Islet of Langerhans (tissue), 1 donor: ENCODE results near the gene PPRC1.
"Not testable (repeated sequence)": the region's sequence is repeated elsewhere in the genome, so short reads cannot be mapped to it uniquely, and the experiment has no call there.

ENCODE experiments used
- FAIRE-seq: peaks from one replicate; lab custom pipeline; 2011; peaks lifted over from hg19 to GRCh38; lab: Jason Lieb, UNC

PPRC1 gene

GRCh38 chr10:102150970-102151773 lies 18.3 kb downstream of the PPRC1 start:
- FAIRE-seq = no peak

- FAIRE-seq = peak; percentile 47
These were observed 19.1 kb downstream of the PPRC1 start, which contains the start of gene NOLC1 for GRCh38 chr10:102151774-102152544. TSS of gene NOLC1 (plus strand) at chr10:102152389. CDS start at chr10:102152411, 22 bp downstream.

GRCh38 chr10:102152545-102152890 lies 19.7 kb downstream of the PPRC1 start:
- FAIRE-seq = no peak

GRCh38 chr10:102153093-102153620 lies 20.3 kb downstream of the PPRC1 start:
- FAIRE-seq = no peak

- no peak for FAIRE-seq
These were observed 21.8 kb downstream of the PPRC1 start for GRCh38 chr10:102154466-102155116.

DNA sequence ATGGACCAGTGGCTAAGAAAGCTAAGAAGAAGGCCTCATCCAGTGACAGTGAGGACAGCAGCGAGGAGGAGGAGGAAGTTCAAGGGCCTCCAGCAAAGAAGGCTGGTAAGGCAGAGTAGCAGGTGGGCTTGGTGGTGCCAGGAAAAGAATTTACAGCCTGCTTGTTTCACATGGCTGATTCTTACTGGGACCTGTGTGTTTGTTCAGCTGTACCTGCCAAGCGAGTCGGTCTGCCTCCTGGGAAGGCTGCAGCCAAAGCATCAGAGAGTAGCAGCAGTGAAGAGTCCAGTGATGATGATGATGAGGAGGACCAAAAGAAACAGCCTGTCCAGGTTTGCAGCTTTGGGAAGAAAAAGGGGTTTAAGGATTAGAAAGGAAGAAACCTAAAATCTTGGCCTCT lies 24.4 kb downstream of the PPRC1 start:
- FAIRE-seq = no peak

GRCh38 chr10:102159051-102159597 lies 26.3 kb downstream of the PPRC1 start:
- no peak for FAIRE-seq

DNA sequence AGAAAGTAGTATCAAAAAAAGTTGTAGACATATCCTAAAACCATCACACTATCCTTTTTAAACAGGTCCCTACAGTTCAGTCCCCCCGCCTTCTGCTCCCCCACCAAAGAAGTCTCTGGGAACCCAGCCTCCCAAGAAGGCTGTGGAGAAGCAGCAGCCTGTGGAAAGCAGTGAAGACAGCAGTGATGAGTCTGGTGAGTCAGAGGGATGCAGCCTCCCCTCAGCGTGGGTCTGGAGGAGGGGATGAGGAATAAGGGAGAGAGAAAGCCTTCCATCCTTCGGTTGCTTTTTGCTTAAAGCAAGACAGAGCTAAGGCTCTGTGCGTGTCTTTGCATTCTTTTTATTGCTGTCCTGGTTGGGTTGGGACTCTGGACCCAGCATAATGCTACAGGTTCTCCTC lies 27.0 kb downstream of the PPRC1 start:
- no peak for FAIRE-seq

DNA sequence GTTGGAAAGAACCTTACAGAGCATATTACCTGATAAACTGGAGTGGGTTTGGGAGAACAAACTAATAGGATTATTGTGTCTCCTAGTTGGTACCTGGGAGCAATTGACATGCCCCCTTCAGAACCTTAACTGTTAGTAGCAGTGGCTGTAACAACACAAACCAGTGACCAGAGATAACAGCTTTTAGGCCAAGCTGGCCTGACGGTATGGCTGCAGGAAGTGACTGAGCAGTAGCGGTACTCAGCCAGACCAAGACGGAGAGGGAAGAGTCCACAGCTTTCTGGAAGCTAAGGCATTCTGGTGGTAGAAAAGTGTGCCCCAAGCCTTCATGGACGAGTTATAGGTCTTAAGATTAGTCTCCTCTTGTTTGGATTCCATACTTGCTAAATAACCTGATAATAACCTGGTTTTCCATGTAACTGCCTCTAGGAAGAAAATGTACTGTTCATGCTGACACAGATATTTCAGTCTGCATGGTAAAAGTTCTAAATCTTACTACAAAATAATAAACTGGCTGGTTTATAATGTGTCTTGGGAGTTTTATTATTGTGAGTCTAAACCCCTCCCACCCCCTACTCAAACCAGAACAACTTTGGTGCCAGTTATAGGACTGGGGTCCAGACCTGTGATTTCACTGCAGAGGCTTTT lies 30.6 kb downstream of the PPRC1 start:
- no peak for FAIRE-seq

DNA sequence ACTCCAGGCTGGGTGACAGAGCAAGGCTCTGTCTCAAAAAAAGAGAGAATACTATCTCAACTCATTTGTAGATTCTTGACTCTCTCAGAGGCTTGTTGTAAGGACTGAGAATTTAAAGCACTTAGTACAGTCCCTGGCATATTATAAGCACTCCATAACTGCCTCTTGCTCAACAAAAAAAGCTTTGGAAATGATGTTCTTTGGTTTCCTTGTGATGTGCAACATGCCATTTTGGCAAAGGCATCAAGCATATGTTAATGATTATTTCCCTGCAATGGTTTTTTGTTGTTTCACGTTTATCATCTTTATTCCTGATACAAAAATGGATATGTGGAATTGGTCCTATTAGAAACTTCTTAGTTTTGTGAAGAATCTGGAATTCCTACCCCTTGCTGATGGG lies 35.0 kb downstream of the PPRC1 start:
- FAIRE-seq = no peak

- no peak for FAIRE-seq
These were observed 37.8 kb downstream of the PPRC1 start for GRCh38 chr10:102170602-102171001.

DNA sequence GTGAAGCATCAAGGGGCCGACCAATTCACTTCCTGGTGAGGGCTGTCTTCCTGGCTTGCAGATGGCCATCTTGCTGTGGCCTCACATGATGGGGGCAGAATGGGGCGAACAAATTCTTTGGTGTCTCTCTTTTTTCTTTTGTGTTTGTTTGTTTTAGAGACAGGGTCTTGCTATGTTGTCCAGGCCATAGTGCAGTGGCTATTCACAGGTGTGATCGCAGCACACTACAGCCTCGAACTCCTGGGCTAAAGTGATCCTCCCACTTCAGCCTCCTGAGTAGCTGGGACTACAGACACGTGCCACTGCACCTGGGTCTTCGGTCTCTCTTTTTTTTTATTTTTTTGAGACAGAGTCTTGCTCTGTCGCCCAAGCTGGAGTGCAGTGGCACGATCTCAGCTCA lies 39.4 kb downstream of the PPRC1 start:
- no peak for FAIRE-seq

- FAIRE-seq = no peak
These were observed 42.6 kb downstream of the PPRC1 start for GRCh38 chr10:102175415-102175814.

DNA sequence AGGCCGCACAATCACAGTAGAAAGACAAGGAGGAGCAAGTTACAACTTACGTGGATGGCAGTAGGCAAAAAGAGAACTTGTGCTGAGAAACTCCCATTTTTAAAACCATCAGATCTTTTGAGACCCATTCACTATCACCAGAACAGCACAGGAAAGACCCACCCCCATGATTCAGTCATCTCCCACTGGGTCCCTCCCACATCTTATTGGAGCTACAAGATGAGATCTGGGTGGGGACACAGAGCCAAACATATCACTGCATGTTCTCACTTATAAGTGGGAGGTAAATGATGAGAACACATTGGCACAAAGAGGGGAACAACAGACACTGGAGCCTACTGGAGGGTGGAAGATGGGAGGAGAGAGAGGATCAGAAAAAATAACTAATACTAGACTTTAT lies 51.8 kb downstream of the PPRC1 start:
- FAIRE-seq = no peak

DNA sequence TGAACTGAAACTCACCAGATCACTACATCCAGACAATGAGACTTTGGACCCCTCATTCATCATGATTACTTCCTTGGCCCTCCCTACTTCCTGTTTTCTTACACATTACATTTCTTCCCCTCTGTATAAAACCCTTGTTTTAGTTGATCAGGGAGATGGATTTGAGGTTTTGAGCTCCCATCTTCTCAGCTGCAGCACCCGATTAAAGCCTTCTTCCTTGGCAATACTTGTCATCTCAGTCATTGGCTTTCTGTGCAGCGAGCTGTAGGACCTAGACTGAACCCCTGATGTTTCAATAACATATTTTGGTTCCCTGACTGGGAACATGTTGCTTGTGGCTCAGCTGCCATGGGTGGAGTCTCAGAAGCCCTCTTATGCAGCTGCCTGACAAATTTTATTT lies 52.4 kb downstream of the PPRC1 start:
- no peak for FAIRE-seq

DNA sequence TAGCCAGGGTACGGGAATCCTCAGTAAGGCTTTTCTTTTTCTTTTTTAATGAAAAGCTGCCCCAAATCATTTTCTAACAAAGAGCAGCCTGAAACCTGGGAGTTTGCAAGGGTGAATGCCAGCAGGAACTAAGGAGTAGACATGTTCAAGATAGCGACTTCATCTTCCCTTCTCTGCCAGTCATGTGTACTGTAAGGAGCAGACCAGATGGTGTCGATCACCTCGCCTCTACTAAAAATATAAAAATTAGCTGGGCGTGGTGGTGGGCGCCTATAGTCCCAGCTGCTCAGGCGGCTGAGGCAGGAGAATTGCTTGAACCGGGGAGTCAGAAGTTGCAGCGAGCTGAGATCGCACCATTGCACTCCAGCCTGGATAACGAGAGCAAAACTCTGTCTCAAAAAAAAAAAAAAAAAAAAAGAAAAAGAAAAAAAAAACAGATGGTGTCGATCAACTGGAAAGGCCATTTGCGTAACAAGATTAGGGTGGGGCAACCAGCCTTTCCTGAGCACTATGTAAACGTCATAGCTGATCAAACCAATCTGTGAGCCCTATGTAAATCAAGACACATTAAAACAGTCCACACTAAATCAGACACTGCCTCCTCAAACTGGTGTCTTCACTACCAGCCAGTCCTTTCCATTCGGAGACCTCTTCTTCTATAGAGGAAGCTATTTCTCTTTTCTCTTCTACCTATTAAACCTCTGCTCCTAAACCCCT lies 53.1 kb downstream of the PPRC1 start:
- no peak for FAIRE-seq

GRCh38 chr10:102188298-102188940 lies 55.6 kb downstream of the PPRC1 start:
- no peak for FAIRE-seq

GRCh38 chr10:102188941-102189898 lies 56.4 kb downstream of the PPRC1 start:
- not testable (repeated sequence) for FAIRE-seq

DNA sequence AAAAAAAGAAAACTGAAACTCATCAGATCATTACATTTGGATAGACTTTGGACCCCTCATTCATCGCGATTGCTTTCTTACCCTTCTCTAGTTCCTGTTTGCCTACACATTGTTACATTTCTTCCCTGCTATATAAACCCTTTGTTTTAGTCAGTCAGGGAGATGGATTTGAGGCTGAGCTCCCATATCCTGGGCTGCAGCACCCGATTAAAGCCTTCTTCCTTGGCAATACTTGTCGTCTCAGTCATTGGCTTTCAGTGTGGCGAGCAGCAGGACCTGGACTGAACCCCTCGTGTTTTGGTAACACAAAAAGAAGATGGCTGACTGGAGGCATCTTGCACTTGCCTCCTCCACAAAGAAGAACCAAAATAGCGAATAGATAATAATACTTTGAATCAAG lies 59.1 kb downstream of the PPRC1 start:
- FAIRE-seq = no peak
